ENCODE results near the gene GGPS1. TPM values are rescaled to one million over a fixed set of nuclear protein-coding genes. Genes with fewer than 3 reads are reported as not detected.

GGPS1 gene
- total RNA-seq, 1 experiment from 2014 or later = 40.4 TPM

DNA sequence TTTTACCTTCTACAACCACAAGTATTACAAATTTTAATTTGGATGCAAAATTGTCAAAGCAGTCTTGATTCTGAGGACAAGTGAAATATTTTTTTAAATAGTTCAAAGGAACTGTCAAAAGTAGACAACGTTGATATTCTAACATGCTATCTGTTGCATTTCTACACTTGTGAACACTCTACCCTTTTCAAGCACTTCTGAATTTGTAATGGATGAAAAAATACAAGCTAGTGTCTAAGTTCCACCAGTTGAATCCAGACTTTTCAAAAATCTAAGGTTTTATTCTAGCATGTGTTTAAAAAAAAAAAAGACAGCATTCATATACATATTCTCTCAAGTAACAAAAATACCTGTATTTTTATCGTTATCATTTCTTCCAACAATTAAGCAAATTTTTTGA lies 2.5 kb upstream of the GGPS1 start:
- intact Hi-C loops (cut with micrococcal nuclease; ENCODE audit: unreplicated experiment) = no loop called here
- H3K27ac Mint-ChIP-seq (ENCODE audit: unreplicated experiment) = no peak overlapping the region
- H3K27me3 Mint-ChIP-seq (ENCODE audit: insufficient read depth, unreplicated experiment) = no peaks in the 10 kb centered on the region
- POLR2A ChIA-PET = no interaction called here
- no peaks in the 10 kb centered on the region for H3K27me3 ChIP-seq (replicated peaks; ENCODE audit: control insufficient read depth, insufficient read depth, low read length)
- TF ChIP-seq, protein P1, sequence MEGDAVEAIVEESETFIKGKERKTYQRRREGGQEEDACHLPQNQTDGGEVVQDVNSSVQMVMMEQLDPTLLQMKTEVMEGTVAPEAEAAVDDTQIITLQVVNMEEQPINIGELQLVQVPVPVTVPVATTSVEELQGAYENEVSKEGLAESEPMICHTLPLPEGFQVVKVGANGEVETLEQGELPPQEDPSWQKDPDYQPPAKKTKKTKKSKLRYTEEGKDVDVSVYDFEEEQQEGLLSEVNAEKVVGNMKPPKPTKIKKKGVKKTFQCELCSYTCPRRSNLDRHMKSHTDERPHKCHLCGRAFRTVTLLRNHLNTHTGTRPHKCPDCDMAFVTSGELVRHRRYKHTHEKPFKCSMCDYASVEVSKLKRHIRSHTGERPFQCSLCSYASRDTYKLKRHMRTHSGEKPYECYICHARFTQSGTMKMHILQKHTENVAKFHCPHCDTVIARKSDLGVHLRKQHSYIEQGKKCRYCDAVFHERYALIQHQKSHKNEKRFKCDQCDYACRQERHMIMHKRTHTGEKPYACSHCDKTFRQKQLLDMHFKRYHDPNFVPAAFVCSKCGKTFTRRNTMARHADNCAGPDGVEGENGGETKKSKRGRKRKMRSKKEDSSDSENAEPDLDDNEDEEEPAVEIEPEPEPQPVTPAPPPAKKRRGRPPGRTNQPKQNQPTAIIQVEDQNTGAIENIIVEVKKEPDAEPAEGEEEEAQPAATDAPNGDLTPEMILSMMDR (IDR thresholded peaks at IDR 0.05; ENCODE audit: insufficient read depth in 1 of 2, low read depth in 1 of 2, low read length in 1 of 2, severe bottlenecking in 1 of 2, unreplicated experiment in 1 of 2) = no peak
- H3K4me1 ChIP-seq = peaks cover under 1% of the 10 kb centered on the region
- H3K9me3 ChIP-seq = no peaks in the 10 kb centered on the region
- H3K4me3 ChIP-seq (ENCODE audit: low read depth, low read length) = peak overlapping the region; percentile 95
- H3K4me3 Mint-ChIP-seq (ENCODE audit: unreplicated experiment) = no peak overlapping the region
- CTCF ChIA-PET = no interaction called here
- DNase-seq = no peak
- no peaks in the 10 kb centered on the region for H3K9me3 Mint-ChIP-seq (ENCODE audit: unreplicated experiment)
- no peaks in the 10 kb centered on the region for H3K36me3 ChIP-seq (ENCODE audit: control insufficient read depth, insufficient read depth, low read length)
- BruUV-seq (replicated peaks) = TSS peak; percentile 53
- peaks cover 16% of the 10 kb centered on the region for H3K4me1 Mint-ChIP-seq (ENCODE audit: low read depth, unreplicated experiment)
- H3K36me3 Mint-ChIP-seq (ENCODE audit: insufficient read depth, unreplicated experiment) = peaks cover 26% of the 10 kb centered on the region

DNA sequence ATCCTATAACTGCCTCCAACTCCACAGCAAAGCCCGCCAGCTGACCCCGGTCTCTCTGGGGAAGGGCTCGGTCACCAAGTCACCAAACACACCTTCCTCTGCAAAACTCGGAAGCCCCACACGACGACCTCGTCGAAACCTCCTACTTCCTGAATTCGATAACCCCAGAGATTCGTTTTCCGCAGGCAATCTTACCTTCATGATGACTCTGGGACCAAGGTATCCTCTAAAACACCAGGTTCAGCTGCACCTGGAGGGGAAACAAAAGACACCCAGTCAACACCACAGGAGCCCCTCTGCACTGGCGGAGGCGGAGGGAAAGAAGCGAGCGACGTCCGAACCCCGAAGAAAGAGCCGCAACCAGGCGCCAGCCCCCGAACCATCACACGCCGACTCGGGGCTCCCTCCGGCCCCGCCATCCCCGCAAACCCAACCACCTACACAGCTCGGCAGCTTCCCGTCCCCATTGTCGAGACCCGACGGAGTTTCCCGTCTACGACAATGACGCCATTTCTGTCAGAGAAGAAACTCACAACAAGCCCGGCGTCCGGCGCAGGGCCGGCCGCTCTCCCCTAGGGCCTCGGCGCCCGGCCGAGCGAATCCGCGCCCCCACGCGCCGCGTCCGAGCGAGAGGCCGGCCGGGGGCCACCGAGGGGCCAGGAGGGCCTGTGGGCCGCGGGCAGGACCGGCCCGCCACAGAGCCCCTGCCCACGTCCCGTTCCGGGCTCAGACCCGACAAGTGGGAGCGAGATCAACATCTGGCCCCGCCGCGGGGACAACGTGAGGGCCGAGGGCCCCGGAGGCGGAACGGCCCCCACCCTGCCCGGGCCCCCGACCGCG lies 1.4 kb upstream of the GGPS1 start:
- Histone ChIP-seq H3K4me1 (peaks cover 12% of the 10 kb centered on the region), H3K9me3 (no peaks in the 10 kb centered on the region), H3K36me3 (ENCODE audit: control insufficient read depth, insufficient read depth, low read length) (no peaks in the 10 kb centered on the region), H3K27me3 (replicated peaks; ENCODE audit: control insufficient read depth, insufficient read depth, low read length) (no peaks in the 10 kb centered on the region), H3K4me3 (ENCODE audit: low read depth, low read length) (peak overlapping the region; percentile 95)
- Mint-ChIP-seq H3K4me3 (ENCODE audit: unreplicated experiment) (no peak overlapping the region), H3K27me3 (ENCODE audit: insufficient read depth, unreplicated experiment) (no peaks in the 10 kb centered on the region), H3K36me3 (ENCODE audit: insufficient read depth, unreplicated experiment) (peaks cover 23% of the 10 kb centered on the region), H3K27ac (ENCODE audit: unreplicated experiment) (no peak overlapping the region), H3K4me1 (ENCODE audit: low read depth, unreplicated experiment) (peaks cover 27% of the 10 kb centered on the region), H3K9me3 (ENCODE audit: unreplicated experiment) (no peaks in the 10 kb centered on the region)
- no TSS peak for BruUV-seq (replicated peaks)
- peak; percentile 41 to 53 for DNase-seq
- ChIA-PET POLR2A (interaction anchor here (0.6 kb wide), 1 partner anchor 19 kb away, joined by 13 read pairs; no protein-coding TSS in a partner anchor), CTCF (no interaction called here)
- TF ChIP-seq, protein P1 (IDR thresholded peaks at IDR 0.05; ENCODE audit: insufficient read depth in 1 of 2, low read depth in 1 of 2, low read length in 1 of 2, severe bottlenecking in 1 of 2, unreplicated experiment in 1 of 2) = no peak
- intact Hi-C loops (cut with micrococcal nuclease; ENCODE audit: unreplicated experiment) = no loop called here

DNA sequence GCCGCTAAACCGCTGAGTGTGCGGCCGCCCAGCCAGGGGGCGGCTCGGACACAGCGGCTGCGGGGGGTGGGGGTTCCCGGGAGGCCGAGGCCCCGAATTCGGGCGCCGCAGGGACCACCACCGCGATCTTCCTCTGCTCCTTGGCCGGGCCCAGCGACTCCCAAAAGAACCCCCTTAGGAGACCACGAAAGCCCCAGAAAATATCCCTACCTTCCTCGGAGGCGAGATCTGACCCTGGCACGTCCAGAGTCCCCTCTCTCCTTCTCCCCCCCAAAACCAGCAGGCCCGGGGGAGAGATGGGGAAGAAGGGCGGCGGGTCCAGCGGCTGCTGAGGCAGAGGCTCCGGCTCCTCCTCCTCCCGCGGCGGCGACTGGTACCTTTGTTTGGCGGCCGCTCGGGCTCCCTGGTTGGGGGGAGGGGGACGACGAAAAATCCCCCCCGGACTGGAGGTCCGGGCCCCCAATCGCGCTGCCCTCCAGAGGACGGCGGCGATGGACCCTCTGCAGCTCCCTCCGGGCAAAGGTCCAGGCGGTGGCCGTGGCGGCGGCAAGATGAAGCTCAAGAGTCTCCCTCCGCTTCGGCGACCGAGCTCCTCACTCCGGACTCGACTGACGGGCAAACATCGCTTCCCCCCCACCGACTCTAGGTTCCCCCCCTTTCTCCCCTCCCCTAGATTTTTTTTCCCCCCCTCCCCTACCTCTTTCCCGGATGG lies 655 bp upstream of the GGPS1 start, which contains the start of gene ARID4B:
Gene ARID4B (minus strand): TSS at position 621 of the 712 bp plus-strand sequence. CDS start 1,260 bp downstream, outside the sequence.
- H3K27ac Mint-ChIP-seq (ENCODE audit: unreplicated experiment) = no peak within 1 kb of the TSS

More for the DNA sequence above, 655 bp upstream of the GGPS1 start, which contains the start of gene ARID4B:
- DNase-seq = no peak
- TF ChIP-seq, protein P1 (IDR thresholded peaks at IDR 0.05; ENCODE audit: insufficient read depth in 1 of 2, low read depth in 1 of 2, low read length in 1 of 2, severe bottlenecking in 1 of 2, unreplicated experiment in 1 of 2) = no peak
- Mint-ChIP-seq H3K4me3 (ENCODE audit: unreplicated experiment) (no peak within 1 kb of the TSS), H3K4me1 (ENCODE audit: low read depth, unreplicated experiment) (peaks cover 24% of the 10 kb centered on the region), H3K27me3 (ENCODE audit: insufficient read depth, unreplicated experiment) (no peaks in the 10 kb centered on the region), H3K36me3 (ENCODE audit: insufficient read depth, unreplicated experiment) (peaks cover 23% of the 10 kb centered on the region), H3K9me3 (ENCODE audit: unreplicated experiment) (no peaks in the 10 kb centered on the region)
- ChIA-PET POLR2A (interaction anchor here (0.6 to 1.9 kb wide), 8 partner anchors 32 to 383 kb away, joined by 3 to 14 read pairs (median 6); partner anchors contain the start of gene TBCE), CTCF (interaction anchor here (0.6 to 1.8 kb wide), 7 partner anchors 40 to 518 kb away, joined by 3 to 10 read pairs (median 3); partner anchors contain the start of gene TBCE)
- Histone ChIP-seq H3K27me3 (replicated peaks; ENCODE audit: control insufficient read depth, insufficient read depth, low read length) (no peaks in the 10 kb centered on the region), H3K4me1 (peaks cover 17% of the 10 kb centered on the region), H3K9me3 (no peaks in the 10 kb centered on the region), H3K36me3 (ENCODE audit: control insufficient read depth, insufficient read depth, low read length) (no peaks in the 10 kb centered on the region), H3K4me3 (ENCODE audit: low read depth, low read length) (peak within 1 kb of the TSS; percentile 95)
- intact Hi-C loops (cut with micrococcal nuclease; ENCODE audit: unreplicated experiment) = loop anchor here (1.0 to 2.0 kb wide), 7 partner anchors 31 to 199 kb away; partner anchors contain the start of genes B3GALNT2, RBM34, TBCE and TOMM20
- TSS peak; percentile 4 for BruUV-seq (replicated peaks)

Data from Caco-2 (cell line).